HFF-Myc (cell line): ENCODE results near the gene PASK.
"Not testable (repeated sequence)": the region's sequence is repeated elsewhere in the genome, so short reads cannot be mapped to it uniquely, and the experiment has no call there.

Source experiments
- DNase-seq: peaks from one replicate; pipeline ENCODE4 v3.0.0-alpha.2; 2011; ENCODE audit warnings: low read depth; ENCODE audit errors: extremely low read depth
- H3K4me3 ChIP-seq: replicated peaks from 2 replicates; pipeline ENCODE4 v1.5.1; 2011; ENCODE audit warnings: low read depth, mild to moderate bottlenecking, control low read depth, low read length
- CTCF ChIP-seq: IDR thresholded peaks from 2 replicates; pipeline ENCODE4 v1.5.1; 2012; ENCODE audit warnings: mild to moderate bottlenecking, low read depth, low read length, control low read depth; ENCODE audit errors: missing control alignments

PASK gene

GRCh38 chr2:241109210-241110088, 39.8 kb downstream of the PASK start:
- DNase-seq = no peak
- TF ChIP-seq CTCF = no peak
- no peak overlapping the region for H3K4me3 ChIP-seq

GRCh38 chr2:241108271-241109209, 40.7 kb downstream of the PASK start:
- no peak overlapping the region for H3K4me3 ChIP-seq
- DNase-seq = no peak
- TF ChIP-seq CTCF = no peak

- no peak for DNase-seq
- no peak for TF ChIP-seq CTCF
- H3K4me3 ChIP-seq = no peak overlapping the region
Observed at GRCh38 chr2:241107031-241107783, 42.1 kb downstream of the PASK start.

GRCh38 chr2:241105641-241106040, 43.6 kb downstream of the PASK start:
- DNase-seq = no peak

GRCh38 chr2:241104611-241105010, 44.7 kb downstream of the PASK start:
- not testable (repeated sequence) for DNase-seq

More at GRCh38 chr2:241105641-241106040, 43.6 kb downstream of the PASK start:
- TF ChIP-seq CTCF = no peak
- H3K4me3 ChIP-seq = no peak overlapping the region

GRCh38 chr2:241103176-241103595, 46.1 kb downstream of the PASK start:
- peak overlapping the region; percentile 72 for H3K4me3 ChIP-seq
- no peak for DNase-seq
- no peak for TF ChIP-seq CTCF

More at GRCh38 chr2:241104611-241105010, 44.7 kb downstream of the PASK start:
- not testable (repeated sequence) for H3K4me3 ChIP-seq
